AML-193 (cell line): ENCODE measurements around the gene ZNF689.
"Not testable (repeated sequence)": the region's sequence is repeated elsewhere in the genome, so short reads cannot be mapped to it uniquely, and the experiment has no call there.

ENCODE experiments used
- DNase-seq, 2 experiments: peaks; one replicate each; lab custom pipeline; 2025; lab: John Stamatoyannopoulos, UW

Gene ZNF689

GRCh38 chr16:30636599-30636998, 26.4 kb upstream of the ZNF689 start:
- DNase-seq, result no peak

GRCh38 chr16:30633526-30633925, 23.3 kb upstream of the ZNF689 start:
- no peak for DNase-seq

- not testable (repeated sequence) for DNase-seq
Measured at GRCh38 chr16:30632454-30632853, 22.3 kb upstream of the ZNF689 start.

- DNase-seq, result peak; percentile 68 to 70
Measured at GRCh38 chr16:30628628-30629540, 18.7 kb upstream of the ZNF689 start.

GRCh38 chr16:30626236-30626635, 16.0 kb upstream of the ZNF689 start:
- DNase-seq, result no peak

- DNase-seq, result no peak
Measured at GRCh38 chr16:30623536-30624283, 13.5 kb upstream of the ZNF689 start.

- DNase-seq, result no peak
Measured at GRCh38 chr16:30622455-30623032, 12.4 kb upstream of the ZNF689 start.

- no peak for DNase-seq
Measured at GRCh38 chr16:30621765-30622164, 11.6 kb upstream of the ZNF689 start.

- DNase-seq, result no peak
Measured at GRCh38 chr16:30620169-30620568, 10.0 kb upstream of the ZNF689 start.

- DNase-seq, result no peak
Measured at GRCh38 chr16:30619638-30620037, 9.4 kb upstream of the ZNF689 start.

- no peak for DNase-seq
Measured at GRCh38 chr16:30619202-30619601, 9.0 kb upstream of the ZNF689 start.

GRCh38 chr16:30615358-30616091, 5.3 kb upstream of the ZNF689 start:
- DNase-seq, result peak; percentile 57 to 63

GRCh38 chr16:30609002-30609925, 925 bp downstream of the ZNF689 start:
- peak in 1 of 2 experiments; percentile 9 for DNase-seq

GRCh38 chr16:30606004-30606403, 4.2 kb downstream of the ZNF689 start:
- DNase-seq, result no peak

GRCh38 chr16:30605158-30605557, 5.0 kb downstream of the ZNF689 start:
- DNase-seq, result no peak

- DNase-seq, result no peak
Measured at GRCh38 chr16:30604316-30604947, 5.8 kb downstream of the ZNF689 start.

- no peak for DNase-seq
Measured at GRCh38 chr16:30603945-30604315, 6.3 kb downstream of the ZNF689 start.

GRCh38 chr16:30602616-30603277, 7.4 kb downstream of the ZNF689 start:
- DNase-seq, result no peak

GRCh38 chr16:30601966-30602365, 8.2 kb downstream of the ZNF689 start:
- DNase-seq, result peak; percentile 10 to 20

- no peak for DNase-seq
Measured at GRCh38 chr16:30600929-30601328, 9.3 kb downstream of the ZNF689 start.
